IMR-90 (cell line): ENCODE data around the gene CCT5. TPM values are rescaled to one million over a fixed set of nuclear protein-coding genes. Genes with fewer than 3 reads are reported as not detected.
A peak's percentile ranks its signal among the peaks of the same experiment; 100 is the strongest.

Experiments used
- ATAC-seq: fragments of 200-7000 bp; cut with Tn5 transposase; 2 replicates; pipeline ENCODE4 v1.9.1; 2020; ENCODE audit warnings: low read depth, mild to moderate bottlenecking, moderate library complexity
- BruUV-seq: library from RNA; stranded (reverse); fragments of 400-500 nt; replicated peaks from 2 replicates; lab custom pipeline; 2021; lab: Mats Ljungman, UMichigan
- CTCF ChIA-PET: fragments of 300-600 bp; formaldehyde crosslinking; extraction: SDS; loops from one replicate; lab custom pipeline; 2021; ENCODE audit warnings: antibody characterized with exemption; lab: Yijun Ruan, JAX
- POLR2A ChIA-PET: fragments of 300-600 bp; sonication (Branson Sonifier 250); formaldehyde crosslinking; loops from one replicate; lab custom pipeline; 2022; ENCODE audit warnings: antibody characterized with exemption; ENCODE audit not compliant: unreplicated experiment; lab: Charles Lee
- DNase-seq: peaks from one replicate; pipeline ENCODE4 v3.0.0; 2013
- H2AFZ ChIP-seq: replicated peaks from 2 replicates; pipeline ENCODE3; 2013; ENCODE audit warnings: low read length, mild to moderate bottlenecking; ENCODE audit not compliant: poor library complexity
- H2AK5ac ChIP-seq: 2 replicates; pipeline ENCODE4 v1.6.1; 2013; ENCODE audit warnings: low read depth, low read length, inconsistent platforms
- H2AK9ac ChIP-seq: replicated peaks from 2 replicates; pipeline ENCODE3; 2013; ENCODE audit warnings: mild to moderate bottlenecking, low read depth, low read length, moderate library complexity; ENCODE audit not compliant: poor library complexity
- H2BK120ac ChIP-seq: 2 replicates; pipeline ENCODE4 v1.6.1; 2013; ENCODE audit warnings: low read depth, low read length, inconsistent platforms
- H2BK15ac ChIP-seq: 3 replicates; pipeline ENCODE4 v1.6.1; 2013; ENCODE audit warnings: low read depth, low read length, inconsistent platforms
- H2BK20ac ChIP-seq: 2 replicates; pipeline ENCODE4 v1.6.1; 2013; ENCODE audit warnings: low read depth, mild to moderate bottlenecking, inconsistent platforms, low read length, moderate library complexity
- H2BK5ac ChIP-seq: 2 replicates; pipeline ENCODE4 v1.6.1; 2013; ENCODE audit warnings: mild to moderate bottlenecking, low read depth, low read length, inconsistent platforms; ENCODE audit not compliant: poor library complexity, severe bottlenecking
- H3K14ac ChIP-seq: replicated peaks from 2 replicates; pipeline ENCODE4 v1.6.1; 2013; ENCODE audit warnings: low read depth, low read length, inconsistent platforms
- H3K18ac ChIP-seq: 2 replicates; pipeline ENCODE4 v1.6.1; 2013; ENCODE audit warnings: low read depth, low read length, control low read depth
- H3K23ac ChIP-seq: 2 replicates; pipeline ENCODE4 v1.6.1; 2013; ENCODE audit warnings: low read depth, low read length, inconsistent platforms
- H3K27ac ChIP-seq: 2 replicates; pipeline ENCODE4 v1.5.1; 2013; ENCODE audit warnings: mild to moderate bottlenecking, control low read depth, low read length; ENCODE audit not compliant: insufficient read depth
- H3K27me3 ChIP-seq: 2 replicates; pipeline ENCODE4 v1.6.1; 2013; ENCODE audit warnings: low read length; ENCODE audit not compliant: control insufficient read depth, insufficient read depth
- H3K36me3 ChIP-seq: 2 replicates; pipeline ENCODE4 v1.6.1; 2013; ENCODE audit warnings: low read length, mixed read lengths; ENCODE audit not compliant: control insufficient read depth, insufficient read depth
- H3K4ac ChIP-seq: 2 replicates; pipeline ENCODE4 v1.6.1; 2013; ENCODE audit warnings: low read depth, low read length, inconsistent platforms
- H3K4me1 ChIP-seq: 2 replicates; pipeline ENCODE4 v1.6.1; 2013; ENCODE audit warnings: low read length, mixed read lengths; ENCODE audit not compliant: control insufficient read depth, insufficient read depth
- H3K4me2 ChIP-seq: 2 replicates; pipeline ENCODE4 v1.6.1; 2013; ENCODE audit warnings: low read depth, mild to moderate bottlenecking, control low read depth, low read length, moderate library complexity
- H3K4me3 ChIP-seq: 2 replicates; pipeline ENCODE4 v1.5.1; 2013; ENCODE audit warnings: low read depth, mild to moderate bottlenecking, control low read depth, low read length, moderate library complexity; ENCODE audit not compliant: insufficient read depth
- H3K56ac ChIP-seq: 2 replicates; pipeline ENCODE4 v1.6.1; 2013; ENCODE audit warnings: low read length, inconsistent platforms; ENCODE audit not compliant: insufficient read depth; ENCODE audit errors: extremely low read depth
- H3K79me1 ChIP-seq, 2 experiments: 2 replicates each; pipeline ENCODE4 v1.6.1; 2013; ENCODE audit warnings: low read length in 2 of 2, inconsistent platforms in 1 of 2, low read depth in 1 of 2
- H3K9ac ChIP-seq: 2 replicates; pipeline ENCODE4 v1.6.1; 2013; ENCODE audit warnings: low read depth, low read length, control low read depth
- H3K9me1 ChIP-seq: 2 replicates; pipeline ENCODE4 v1.6.1; 2013; ENCODE audit warnings: low read length, inconsistent platforms; ENCODE audit not compliant: insufficient read depth
- H3K9me3 ChIP-seq: 2 replicates; pipeline ENCODE4 v1.6.1; 2013; ENCODE audit warnings: low read length; ENCODE audit not compliant: control insufficient read depth, insufficient read depth
- H4K20me1 ChIP-seq: 2 replicates; pipeline ENCODE4 v1.6.1; 2013; ENCODE audit warnings: low read length, inconsistent platforms; ENCODE audit not compliant: insufficient read depth
- H4K5ac ChIP-seq: 2 replicates; pipeline ENCODE4 v1.6.1; 2013; ENCODE audit warnings: mild to moderate bottlenecking, low read depth, low read length, control low read depth
- H4K8ac ChIP-seq, 2 experiments: 2 replicates each; pipeline ENCODE4 v1.6.1; 2013; ENCODE audit warnings: low read depth in 2 of 2, low read length in 2 of 2, control low read depth in 1 of 2, inconsistent platforms in 1 of 2
- H4K91ac ChIP-seq: 2 replicates; pipeline ENCODE4 v1.6.1; 2013; ENCODE audit warnings: low read depth, low read length, inconsistent platforms; ENCODE audit not compliant: insufficient read depth
- BHLHE40 ChIP-seq: fragments of 150-350 bp; IDR thresholded peaks from 2 replicates; pipeline ENCODE4 v1.6.1; 2016; ENCODE audit warnings: mild to moderate bottlenecking, low read depth, low read length
- CEBPB ChIP-seq: IDR thresholded peaks from 2 replicates; pipeline ENCODE4 v1.6.1; 2012; ENCODE audit warnings: low read depth, low read length, improper control_type of control experiment
- CHD1 ChIP-seq: IDR thresholded peaks from 2 replicates; pipeline ENCODE4 v1.6.1; 2012; ENCODE audit warnings: low read depth, low read length, improper control_type of control experiment
- CTCF ChIP-seq: conservative IDR thresholded peaks from 2 replicates; pipeline ENCODE4 v1.5.1; 2012; ENCODE audit warnings: mild to moderate bottlenecking, low read depth, low read length, improper control_type of control experiment
- ELK1 ChIP-seq: fragments of 150-350 bp; IDR thresholded peaks from 2 replicates; pipeline ENCODE4 v1.6.1; 2016; ENCODE audit warnings: low read depth, mild to moderate bottlenecking, low read length, moderate library complexity, borderline replicate concordance
- FOS ChIP-seq: fragments of 150-350 bp; IDR thresholded peaks from 2 replicates; pipeline ENCODE4 v1.6.1; 2016; ENCODE audit warnings: low read depth, low read length
- MAFK ChIP-seq: IDR thresholded peaks from 2 replicates; pipeline ENCODE4 v1.6.1; 2012; ENCODE audit warnings: low read depth, low read length, improper control_type of control experiment
- MAZ ChIP-seq: IDR thresholded peaks from 2 replicates; pipeline ENCODE4 v1.6.1; 2012; ENCODE audit warnings: low read depth, mild to moderate bottlenecking, low read length, improper control_type of control experiment, moderate library complexity, borderline replicate concordance
- MXI1 ChIP-seq: IDR thresholded peaks from 2 replicates; pipeline ENCODE4 v1.6.1; 2012; ENCODE audit warnings: low read depth, mild to moderate bottlenecking, low read length, moderate library complexity, borderline replicate concordance
- NFE2L2 ChIP-seq: fragments of 150-350 bp; IDR thresholded peaks from 2 replicates; pipeline ENCODE4 v1.6.1; 2016; ENCODE audit warnings: low read depth, mild to moderate bottlenecking, low read length
- POLR2A ChIP-seq: IDR thresholded peaks from 2 replicates; pipeline ENCODE4 v1.6.1; 2012; ENCODE audit warnings: mild to moderate bottlenecking, low read depth, low read length
- RAD21 ChIP-seq: IDR thresholded peaks from 2 replicates; pipeline ENCODE4 v1.6.1; 2012; ENCODE audit warnings: low read length, improper control_type of control experiment
- RCOR1 ChIP-seq: IDR thresholded peaks from 2 replicates; pipeline ENCODE4 v1.6.1; 2012; ENCODE audit warnings: mild to moderate bottlenecking, low read length, improper control_type of control experiment; ENCODE audit not compliant: insufficient replicate concordance
- RFX5 ChIP-seq: IDR thresholded peaks from 2 replicates; pipeline ENCODE4 v1.8.0; 2012; ENCODE audit warnings: low read depth, mild to moderate bottlenecking, low read length, moderate library complexity
- USF2 ChIP-seq: fragments of 150-350 bp; IDR thresholded peaks from 2 replicates; pipeline ENCODE4 v1.6.1; 2017; ENCODE audit warnings: mild to moderate bottlenecking, antibody characterized with exemption, low read length, low read depth
- WGBS, 2 experiments: methylation state at CpG; one replicate each; pipeline versions ENCODE4 v1.1.5 to v1.1.7; 2013; ENCODE audit warnings: missing lambda C conversion rate in 2 of 2; ENCODE audit not compliant: insufficient read length in 1 of 2; ENCODE audit errors: extremely low coverage in 2 of 2; 5-methylcytosine and 5-hydroxymethylcytosine counted together
- dilution Hi-C: fragments of 300-500 bp; cut with HindIII; formaldehyde crosslinking; loops from one replicate; pipeline ENCODE4 v1.14.3; 2018; ENCODE audit warnings: low sequenced_read_pairs; ENCODE audit not compliant: unreplicated experiment
- in situ Hi-C: fragments of 300-500 bp; cut with MboI; formaldehyde crosslinking; loops from 3 replicates; pipeline ENCODE4 v1.14.3; 2019; ENCODE audit warnings: low sequenced_read_pairs, inconsistent platforms, mixed read lengths
- intact Hi-C: fragments of 100-400 bp; cut with micrococcal nuclease; formaldehyde crosslinking; loops from 2 replicates; pipeline ENCODE4 v1.10.0; 2022
- polyA plus RNA-seq, 3 experiments: library from polyadenylated mRNA; depleted of rRNA; stranded (reverse); fragments of >200 nt; gene quantifications; 2 replicates each; pipeline ENCODE4 v1.2.3, GENCODE V29; 2012; ENCODE audit warnings: low replicate concordance in 1 of 3
- total RNA-seq: library from RNA; depleted of rRNA; stranded (reverse); fragments of >200 nt; gene quantifications from 2 replicates; pipeline ENCODE4 v1.2.3, GENCODE V29; 2012

The CCT5 gene
- total and polyA plus RNA-seq, 2 of the 4 experiments (the other 2 are of a cell fraction) = 358 to 481 TPM

- peak; percentile 25 for DNase-seq
- Histone ChIP-seq H2AK5ac (0 out of 2 replicates have a peak overlapping the region, but pooled peaks have one; percentile 12), H2BK5ac (no peak overlapping the region), H3K14ac (no peak overlapping the region), H4K8ac (no peak overlapping the region), H2BK20ac (no peak overlapping the region), H3K18ac (no peak overlapping the region), H3K9me3 (peaks cover 2% of the 10 kb centered on the region; the same call in 1 of the 2 replicates), H2AFZ (no peak overlapping the region), H3K27ac (no peak overlapping the region), H3K9me1 (peaks cover 4% of the 10 kb centered on the region; the same call in 1 of the 2 replicates), H2AK9ac (no peak overlapping the region), H4K5ac (no peak overlapping the region), H2BK15ac (no peak overlapping the region), H3K9ac (no peak overlapping the region), H2BK120ac (no peak overlapping the region), H3K36me3 (no peaks in the 10 kb centered on the region), H3K27me3 (no peaks in the 10 kb centered on the region), H3K23ac (no peak overlapping the region), H3K4ac (no peak overlapping the region), H4K20me1 (no peaks in the 10 kb centered on the region), H3K4me3 (no peak overlapping the region), H3K79me1 (no peaks in the 10 kb centered on the region; a peak in 1 of 4 replicates), H3K4me1 (no peaks in the 10 kb centered on the region), H3K56ac (no peak overlapping the region), H4K91ac (no peak overlapping the region), H3K4me2 (no peak overlapping the region)
- dilution Hi-C loops (no loop called here), intact Hi-C loops (no loop called here), in situ Hi-C loops (no loop called here)
- WGBS, 2 experiments = 85% methylated on average over 2 of the region's 3 CpGs; no CpG with 5 or more reads in 1 of the 2 experiments
- ATAC-seq = no peak
- no TSS peak for BruUV-seq
- ChIA-PET CTCF (no interaction called here), POLR2A (no interaction called here)
- TF ChIP-seq MAZ (no peak), USF2 (no peak), CHD1 (no peak), CEBPB (no peak), RFX5 (no peak), MAFK (no peak), RCOR1 (no peak), ELK1 (no peak), FOS (no peak), NFE2L2 (no peak), RAD21 (no peak), MXI1 (no peak), BHLHE40 (no peak), POLR2A (no peak), CTCF (no peak)
Measured at GRCh38 chr5:10293907-10294662, 44.0 kb downstream of the CCT5 start.
